HG03139 (cell line): ENCODE measurements around the gene SUGCT.
"Not testable (repeated sequence)": the region's sequence is repeated elsewhere in the genome, so short reads cannot be mapped to it uniquely, and the experiment has no call there.

ENCODE experiments used
- ATAC-seq: cut with Tn5 transposase; IDR thresholded peaks from one replicate; pipeline ENCODE4 v1.9.1; 2021; ENCODE audit not compliant: unreplicated experiment

SUGCT gene

GRCh38 chr7:40244226-40244625, 109.4 kb downstream of the SUGCT start:
- no peak for ATAC-seq

GRCh38 chr7:40248681-40249080, 113.9 kb downstream of the SUGCT start:
- no peak for ATAC-seq

- not testable (repeated sequence) for ATAC-seq
These were observed 118.6 kb downstream of the SUGCT start for GRCh38 chr7:40253444-40253843.

GRCh38 chr7:40263752-40264390, 129.1 kb downstream of the SUGCT start:
- no peak for ATAC-seq

- ATAC-seq = no peak
These were observed 132.8 kb downstream of the SUGCT start for GRCh38 chr7:40267583-40267982.

- not testable (repeated sequence) for ATAC-seq
These were observed 134.0 kb downstream of the SUGCT start for GRCh38 chr7:40268810-40269209.

- ATAC-seq = no peak
These were observed 141.3 kb downstream of the SUGCT start for GRCh38 chr7:40276061-40276460.

GRCh38 chr7:40279991-40280390, 145.2 kb downstream of the SUGCT start:
- peak; percentile 60 for ATAC-seq

- no peak for ATAC-seq
These were observed 148.1 kb downstream of the SUGCT start for GRCh38 chr7:40282858-40283257.

- ATAC-seq = no peak
These were observed 148.6 kb downstream of the SUGCT start for GRCh38 chr7:40283391-40283790.

- no peak for ATAC-seq
These were observed 154.0 kb downstream of the SUGCT start for GRCh38 chr7:40288827-40289226.

- no peak for ATAC-seq
These were observed 163.0 kb downstream of the SUGCT start for GRCh38 chr7:40297741-40298311.

GRCh38 chr7:40298421-40298820, 163.6 kb downstream of the SUGCT start:
- ATAC-seq = no peak

GRCh38 chr7:40299097-40299496, 164.3 kb downstream of the SUGCT start:
- peak; percentile 68 for ATAC-seq

GRCh38 chr7:40300146-40300670, 165.4 kb downstream of the SUGCT start:
- ATAC-seq = no peak

- no peak for ATAC-seq
These were observed 166.8 kb downstream of the SUGCT start for GRCh38 chr7:40301486-40302068.

GRCh38 chr7:40303996-40304395, 169.2 kb downstream of the SUGCT start:
- ATAC-seq = no peak

- no peak for ATAC-seq
These were observed 170.4 kb downstream of the SUGCT start for GRCh38 chr7:40305229-40305628.

GRCh38 chr7:40306025-40306424, 171.2 kb downstream of the SUGCT start:
- ATAC-seq = no peak

GRCh38 chr7:40306596-40306995, 171.8 kb downstream of the SUGCT start:
- ATAC-seq = no peak

GRCh38 chr7:40310258-40310657, 175.5 kb downstream of the SUGCT start:
- no peak for ATAC-seq

GRCh38 chr7:40311307-40311706, 176.5 kb downstream of the SUGCT start:
- peak; percentile 98 for ATAC-seq
